ENCODE data around the gene AGBL1.

The AGBL1 gene

DNA sequence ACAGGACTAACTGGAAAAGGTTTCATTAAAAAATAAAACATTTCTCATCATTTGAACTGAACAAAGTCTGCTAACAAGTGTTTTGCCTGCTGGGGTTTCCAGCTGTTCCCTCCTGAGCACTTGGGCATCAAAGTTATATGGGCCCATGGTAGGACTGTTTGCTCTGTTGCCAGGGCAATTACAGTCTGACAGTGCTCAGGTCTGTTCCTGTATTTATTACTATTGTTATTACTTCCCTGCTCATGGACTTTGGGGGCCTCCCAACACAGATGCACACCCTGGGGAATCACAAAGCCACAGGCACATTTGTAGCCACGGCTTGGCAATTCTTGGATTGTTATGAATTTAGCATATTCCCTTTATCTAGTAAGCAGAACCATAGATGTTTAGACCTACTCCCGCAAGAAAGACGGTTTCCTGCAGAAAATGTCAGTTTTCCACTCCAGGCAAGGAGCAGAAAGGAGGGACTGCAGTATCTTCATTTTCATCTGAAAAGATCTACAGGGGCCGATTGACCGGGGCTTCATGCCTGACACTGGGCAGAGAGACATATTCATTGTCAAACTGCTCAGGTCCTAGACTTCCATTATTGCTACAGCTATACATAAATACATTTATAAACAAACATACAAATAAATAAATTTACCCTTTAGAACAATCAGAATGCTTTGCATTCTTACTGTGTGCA is 580.2 kb downstream of the AGBL1 start:
- DNase-seq: no peak

DNA sequence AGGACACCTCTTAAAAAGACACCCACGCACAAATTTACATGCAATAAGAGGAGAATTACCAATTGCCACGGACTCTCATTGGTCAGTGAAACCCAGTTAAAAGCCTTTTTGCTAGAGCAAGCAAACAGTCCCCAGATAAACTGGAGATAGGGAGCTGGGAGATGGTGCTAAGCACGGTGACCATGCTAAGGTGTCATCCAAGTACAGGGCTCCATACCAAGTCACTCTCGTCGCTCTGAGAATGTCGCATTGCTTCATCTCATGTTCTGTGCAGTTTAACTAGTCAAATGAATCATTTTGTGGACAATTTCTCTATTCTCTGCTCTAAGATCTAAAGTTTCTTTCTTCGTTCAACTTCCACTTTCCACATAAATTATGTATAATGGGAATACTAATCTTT is 581.9 kb downstream of the AGBL1 start:
- no peak for DNase-seq

DNA sequence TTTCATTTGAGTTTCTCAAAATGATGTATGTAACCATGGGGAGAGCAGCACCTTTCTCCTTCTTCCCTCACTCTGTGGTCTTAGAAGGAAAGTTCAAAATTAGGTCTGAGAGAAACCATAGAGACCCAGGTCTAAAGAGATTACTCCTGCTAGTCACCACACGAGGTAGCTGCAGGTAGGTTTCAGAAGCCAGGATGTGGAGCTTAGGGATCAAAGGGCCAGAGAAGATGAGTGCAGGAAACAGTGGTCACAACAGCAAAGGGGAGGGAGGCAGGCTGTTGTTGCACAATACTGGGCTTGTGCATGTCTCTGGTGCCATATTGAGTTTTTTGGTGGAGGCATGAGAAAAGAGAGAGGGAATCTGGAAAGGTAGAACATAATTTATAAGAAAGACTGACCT is 583.6 kb downstream of the AGBL1 start:
- DNase-seq: no peak

DNA sequence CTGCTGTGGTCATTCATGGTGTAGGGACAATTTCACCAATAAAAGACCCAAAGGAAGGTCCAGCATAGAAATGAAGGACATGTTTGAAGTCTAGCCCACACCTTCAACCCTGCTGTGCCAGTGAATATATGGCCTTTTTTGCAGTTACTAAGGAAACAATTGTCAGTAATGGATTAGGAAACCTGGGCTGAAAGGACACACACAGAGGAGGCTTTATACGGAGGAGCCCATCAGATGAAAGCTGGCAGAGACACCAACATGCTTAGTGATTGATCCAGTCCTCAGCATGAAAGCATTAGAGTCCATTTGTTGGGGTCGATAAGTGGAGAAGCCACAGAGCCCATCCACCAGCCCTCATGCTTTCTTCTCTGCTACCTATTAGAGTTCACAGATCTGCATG is 584.3 kb downstream of the AGBL1 start:
- DNase-seq: no peak

DNA sequence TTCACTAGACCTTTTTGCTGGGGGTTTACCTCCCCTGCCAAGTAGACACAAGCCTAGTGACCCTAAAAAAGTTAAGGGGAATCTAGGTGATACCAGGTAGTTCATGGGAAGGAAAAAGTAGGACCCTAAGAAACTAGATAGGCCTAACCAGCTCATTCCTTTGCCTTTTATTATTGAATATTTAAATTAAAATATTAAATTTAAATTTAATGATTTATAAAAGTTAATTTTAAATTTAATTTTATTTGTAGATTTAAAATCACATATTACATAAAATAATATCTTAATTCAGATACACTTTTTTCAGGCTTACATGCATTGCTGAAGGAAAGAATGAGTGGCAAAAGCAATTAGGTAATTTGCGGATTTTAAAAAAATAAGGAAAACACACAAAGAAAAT is 584.9 kb downstream of the AGBL1 start:
- no peak for DNase-seq

DNA sequence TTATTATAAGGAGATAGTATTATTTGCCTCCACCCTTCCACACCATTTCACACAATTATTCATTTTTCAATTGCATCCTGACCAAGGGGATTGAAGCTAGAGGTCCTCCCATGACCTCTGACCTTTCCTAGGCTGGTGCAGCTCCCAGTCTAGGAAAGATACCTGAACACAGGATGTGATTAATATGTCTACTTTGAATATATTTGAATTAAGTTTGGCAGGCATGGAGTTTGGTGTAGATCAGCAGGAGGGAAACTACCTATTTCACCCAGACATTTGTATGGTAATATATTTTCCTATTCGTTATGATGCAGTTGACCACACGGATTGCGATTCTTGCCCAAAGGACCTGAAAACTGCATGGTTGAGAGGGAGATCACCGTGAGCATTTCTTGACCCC is 596.3 kb downstream of the AGBL1 start:
- no peak for DNase-seq

DNA sequence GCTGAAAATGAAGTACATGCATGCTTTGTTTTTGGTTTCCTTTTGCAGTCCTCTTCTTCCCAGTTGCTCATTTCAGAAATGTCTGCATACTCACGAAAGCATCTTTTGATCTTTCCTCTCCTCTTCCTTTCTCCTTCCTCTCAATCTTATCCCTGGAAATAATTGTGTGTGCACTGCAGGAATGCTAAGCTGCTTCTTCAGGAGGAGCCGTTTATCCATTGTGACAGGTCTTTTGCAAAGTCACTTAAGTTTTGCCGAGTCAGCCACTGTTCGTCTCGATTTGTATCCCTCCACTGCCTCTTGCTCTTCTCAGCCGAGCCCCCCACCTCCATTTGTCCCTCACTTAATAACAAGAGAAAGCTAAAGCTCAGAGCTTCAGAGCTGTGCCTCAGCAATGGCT is 597.6 kb downstream of the AGBL1 start:
- no peak for DNase-seq

DNA sequence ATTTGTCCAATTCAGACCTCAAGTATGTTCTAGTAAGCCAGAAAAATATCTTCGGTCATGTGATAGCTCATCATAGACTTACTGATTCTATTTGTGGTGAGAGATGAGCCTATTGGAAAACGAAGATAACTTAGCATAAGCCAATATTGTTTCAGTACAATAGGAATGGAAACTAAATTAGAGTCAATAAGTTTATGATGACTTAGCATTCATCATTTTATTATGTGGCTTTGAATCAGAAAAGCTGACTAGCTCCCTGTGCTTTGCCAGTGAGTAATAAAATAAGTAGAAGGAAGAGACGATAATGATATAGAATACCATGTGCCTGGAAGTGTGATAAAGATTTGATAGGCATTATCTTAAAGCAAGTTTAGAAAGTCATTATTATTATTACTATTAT is 605.6 kb downstream of the AGBL1 start:
- DNase-seq: no peak

DNA sequence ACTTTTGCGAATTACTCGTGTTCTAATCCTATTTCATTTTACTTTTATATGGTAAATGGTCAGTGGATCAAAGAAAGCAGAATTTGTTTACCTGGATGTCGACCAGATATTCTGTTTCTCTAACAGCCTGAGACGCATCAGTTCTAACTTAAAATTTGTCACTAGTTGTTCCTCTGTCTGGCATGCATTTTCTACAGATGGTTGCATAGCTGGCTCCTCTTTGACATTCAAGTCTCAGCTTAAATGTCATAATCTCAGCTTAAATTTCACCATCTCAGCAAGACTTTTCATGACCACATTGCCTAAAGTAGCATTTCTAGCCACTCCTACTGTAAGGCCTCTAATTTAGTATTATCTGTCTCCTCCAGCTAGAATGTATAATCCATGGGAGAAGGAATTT is 609.3 kb downstream of the AGBL1 start:
- no peak for DNase-seq

DNA sequence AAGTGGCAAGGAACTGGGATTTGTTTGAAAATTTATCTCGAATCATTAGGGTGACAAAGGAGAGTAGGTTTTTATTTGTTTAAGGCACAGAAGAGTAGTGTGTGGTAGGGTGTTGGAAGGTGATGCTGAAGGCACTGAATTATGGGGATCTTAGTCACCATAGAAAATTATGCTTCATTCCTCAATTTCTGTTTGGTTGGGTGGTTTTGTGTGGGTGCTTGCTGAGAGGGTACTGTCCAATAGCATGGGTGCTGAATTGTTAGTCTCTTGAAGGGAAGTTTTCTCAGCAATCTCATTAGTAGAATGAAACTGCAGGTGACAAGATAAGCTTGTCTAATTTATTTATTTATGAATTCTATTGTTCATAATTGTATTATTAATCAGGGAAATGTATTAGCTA is 610.9 kb downstream of the AGBL1 start:
- no peak for DNase-seq

DNA sequence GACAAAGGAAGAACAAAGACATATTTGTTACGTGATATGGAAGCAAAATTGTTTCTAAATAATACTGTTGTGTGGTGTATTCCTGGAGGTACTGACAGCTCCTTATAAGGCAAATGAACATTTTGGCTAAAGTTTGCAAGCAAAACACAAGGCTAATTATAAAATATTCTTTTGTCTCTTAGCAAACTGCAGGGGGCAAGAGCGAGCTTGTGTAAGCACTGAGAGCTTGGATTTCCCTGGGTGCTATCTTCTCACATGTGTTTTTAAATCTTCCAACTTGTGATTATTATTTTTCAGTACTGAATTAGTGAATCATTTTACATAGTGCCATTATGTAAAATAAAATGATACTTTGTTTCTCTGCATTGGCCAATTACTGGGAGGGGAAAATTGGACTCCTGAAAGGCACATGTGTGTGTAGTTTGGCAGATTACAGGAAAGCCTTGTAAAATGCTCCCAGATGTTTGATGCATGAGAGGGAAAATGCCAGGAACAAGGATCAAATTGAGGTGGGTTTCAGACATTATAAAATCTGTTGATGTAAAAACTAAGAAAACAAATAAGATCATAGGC is 611.5 kb downstream of the AGBL1 start:
- no peak for DNase-seq

DNA sequence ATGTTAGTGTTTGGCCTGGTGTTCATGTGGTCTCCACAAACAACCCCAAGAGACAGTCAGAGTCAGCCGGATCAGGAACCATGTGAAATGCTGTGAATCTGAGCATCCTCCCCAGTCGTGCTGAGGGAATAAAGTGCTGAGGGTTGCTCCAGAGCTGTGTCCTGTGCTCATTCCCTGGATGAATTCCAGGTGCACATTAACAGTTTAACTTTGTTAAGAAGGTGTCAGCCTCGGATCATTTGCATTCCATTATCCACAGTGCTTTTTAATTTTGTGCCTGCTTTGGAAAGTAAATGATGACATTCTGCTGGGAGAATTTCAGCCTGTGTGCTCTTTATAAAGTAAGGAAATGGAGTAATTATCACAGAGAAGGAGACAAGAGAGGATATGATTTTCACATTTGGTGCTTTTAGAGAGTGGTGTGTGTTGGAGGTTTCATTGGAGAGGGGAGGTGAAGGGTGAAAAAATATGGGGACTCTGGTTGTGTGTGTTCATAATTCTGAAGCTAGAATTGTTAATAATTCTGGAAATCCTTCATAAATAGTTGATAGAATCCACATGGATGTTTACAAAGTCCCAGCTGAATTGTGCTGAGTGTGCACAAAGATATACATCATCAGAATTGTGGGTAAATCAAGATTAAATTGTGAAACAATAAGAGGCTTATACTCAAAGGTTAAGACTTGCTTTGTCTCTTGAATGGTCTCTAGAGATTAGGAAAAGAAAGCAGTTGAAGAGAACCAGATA is 621.4 kb downstream of the AGBL1 start:
- no peak for DNase-seq

DNA sequence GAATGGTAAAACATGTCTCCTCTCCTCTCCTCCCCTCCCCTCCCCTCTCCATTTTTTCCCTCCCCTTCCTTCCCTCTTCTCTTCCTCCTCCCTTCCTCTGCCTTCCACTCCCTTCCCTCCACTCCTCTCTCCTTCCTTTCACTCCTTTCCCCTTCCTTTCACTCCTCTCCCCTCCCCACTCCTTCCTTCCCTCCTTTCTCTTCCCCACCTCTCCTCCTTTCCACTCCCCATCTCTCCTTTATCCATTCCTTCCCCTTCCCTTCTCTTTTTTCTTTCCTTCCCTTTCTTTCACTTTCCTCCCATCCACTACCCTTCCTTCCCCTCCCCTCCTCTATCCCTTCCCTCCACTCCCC is 621.9 kb downstream of the AGBL1 start:
- no peak for DNase-seq

DNA sequence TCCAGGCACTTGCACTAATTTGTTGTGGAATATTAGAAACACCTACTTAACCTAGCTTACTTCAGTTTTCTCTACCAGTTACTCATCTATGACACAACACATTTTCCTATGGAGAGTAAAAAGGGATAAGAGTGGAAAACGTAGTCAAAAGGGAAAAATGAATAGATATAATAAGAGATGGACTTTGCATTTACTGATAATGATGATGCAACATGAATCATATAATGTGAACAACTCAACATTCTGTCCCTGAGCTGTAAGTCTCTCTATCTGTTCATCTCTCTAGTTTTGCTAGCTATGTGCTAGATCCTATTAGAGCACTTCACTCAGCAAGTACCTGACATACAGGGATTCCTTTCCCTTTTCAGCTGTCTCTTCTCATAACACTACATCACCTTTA is 627.1 kb downstream of the AGBL1 start:
- DNase-seq: no peak

DNA sequence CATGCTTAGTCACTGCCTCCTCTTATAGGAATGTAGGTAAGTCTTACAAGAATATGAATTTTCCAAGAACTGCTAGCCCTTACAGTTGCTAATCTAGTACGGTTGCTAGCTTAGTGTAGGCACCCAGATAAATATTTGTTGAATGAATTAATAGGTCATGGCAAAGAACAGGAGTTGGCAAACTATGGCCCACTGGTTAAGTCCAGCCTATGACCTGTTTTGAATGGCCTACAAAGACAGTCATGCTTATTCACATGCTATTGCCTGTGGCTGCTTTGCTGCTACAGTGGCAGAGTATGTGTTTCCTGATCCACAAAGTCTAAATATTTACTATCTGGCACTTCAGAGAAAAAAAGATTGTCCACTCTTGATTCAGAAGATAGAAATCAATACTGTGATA is 631.8 kb downstream of the AGBL1 start:
- no peak for DNase-seq

DNA sequence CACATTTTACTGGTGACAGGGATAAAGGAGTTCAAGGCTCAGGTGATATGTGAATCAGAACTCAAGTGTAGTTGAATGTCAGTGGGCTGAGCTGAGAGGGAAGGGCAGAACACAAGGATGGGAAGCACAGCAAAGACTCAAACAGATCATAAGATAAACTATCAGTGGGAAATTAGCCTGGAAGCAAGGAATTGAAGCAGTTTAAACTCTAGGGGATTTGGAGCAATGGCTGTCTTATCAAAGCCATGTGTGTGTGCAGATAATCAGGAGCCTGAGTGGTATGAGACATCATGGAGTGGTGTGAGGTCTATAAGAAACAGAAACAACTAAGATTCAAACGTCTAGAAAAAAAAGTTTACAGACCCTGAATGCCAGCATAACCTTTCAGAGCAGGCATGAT is 634.6 kb downstream of the AGBL1 start:
- no peak for DNase-seq

DNA sequence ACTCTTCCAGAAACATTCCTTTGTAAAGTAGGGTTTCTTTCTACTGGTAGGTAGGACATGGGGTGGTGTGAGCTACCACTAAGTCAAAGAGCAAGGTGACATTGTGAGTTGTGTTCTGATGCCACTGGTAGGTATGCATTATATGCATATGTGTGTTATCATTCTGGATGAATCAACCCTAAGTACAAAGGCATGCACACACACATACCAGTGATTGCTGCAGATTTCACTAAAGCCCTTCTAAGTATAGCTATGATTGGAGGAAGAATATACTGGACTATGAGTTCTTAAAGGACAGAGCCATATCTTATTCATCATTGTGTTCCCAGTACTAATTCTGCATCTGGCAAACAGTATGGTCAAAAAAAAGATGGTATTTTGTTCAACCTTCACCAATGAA is 646.0 kb downstream of the AGBL1 start:
- no peak for DNase-seq

DNA sequence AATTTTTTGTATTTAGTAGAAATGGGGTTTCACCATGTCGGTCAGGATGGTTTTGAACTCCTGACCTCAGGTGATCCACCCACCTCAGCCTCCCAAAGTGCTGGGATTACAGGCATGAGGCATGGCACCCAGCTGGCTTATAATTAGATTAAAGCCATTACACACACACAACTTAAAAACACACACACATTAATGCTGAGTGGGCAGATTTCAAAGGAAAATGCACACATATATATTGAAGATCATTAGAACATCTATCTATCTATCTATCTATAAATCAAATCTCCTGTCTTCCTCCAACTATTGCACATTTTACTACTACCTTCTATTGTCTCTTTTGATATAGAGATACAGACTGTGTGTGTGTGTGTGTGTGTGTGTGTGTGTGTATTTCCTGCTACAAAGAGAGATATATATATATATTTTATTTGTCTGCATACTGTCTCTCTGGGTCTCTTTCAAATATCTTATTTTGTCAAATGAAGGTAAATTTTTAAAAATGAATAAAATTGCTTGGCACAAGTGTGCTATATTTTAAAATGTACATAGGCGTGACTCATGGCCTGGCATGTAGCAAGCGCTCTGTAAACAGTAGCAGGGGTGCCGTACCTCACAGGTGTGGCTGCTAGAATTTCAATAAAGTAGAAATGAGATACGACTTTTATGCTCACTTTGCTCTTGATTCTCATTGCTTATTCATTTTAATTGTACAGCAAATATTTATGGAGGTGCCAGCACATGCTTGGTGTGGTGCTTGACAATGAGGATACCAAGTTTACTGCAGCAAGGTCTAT is 655.8 kb downstream of the AGBL1 start:
- DNase-seq: no peak

DNA sequence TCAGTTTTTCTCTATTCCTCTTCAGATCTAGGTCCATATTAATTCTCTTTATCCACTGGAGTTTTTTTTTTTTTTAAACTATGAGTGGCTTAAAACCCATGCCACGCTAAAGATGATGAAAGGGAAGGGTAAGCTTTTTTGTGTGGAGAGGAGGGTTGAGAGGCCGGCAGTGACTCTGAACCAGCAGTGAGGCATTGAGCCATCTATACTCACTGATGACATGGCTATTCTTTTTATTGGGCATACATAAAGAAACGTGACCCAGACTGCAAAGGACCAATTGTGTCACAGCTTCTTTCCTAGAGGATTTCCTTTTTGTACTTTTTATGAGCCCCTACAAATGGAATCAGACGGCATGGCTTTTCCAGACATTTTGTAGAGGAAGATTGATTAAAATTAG is 662.2 kb downstream of the AGBL1 start:
- DNase-seq: no peak

DNA sequence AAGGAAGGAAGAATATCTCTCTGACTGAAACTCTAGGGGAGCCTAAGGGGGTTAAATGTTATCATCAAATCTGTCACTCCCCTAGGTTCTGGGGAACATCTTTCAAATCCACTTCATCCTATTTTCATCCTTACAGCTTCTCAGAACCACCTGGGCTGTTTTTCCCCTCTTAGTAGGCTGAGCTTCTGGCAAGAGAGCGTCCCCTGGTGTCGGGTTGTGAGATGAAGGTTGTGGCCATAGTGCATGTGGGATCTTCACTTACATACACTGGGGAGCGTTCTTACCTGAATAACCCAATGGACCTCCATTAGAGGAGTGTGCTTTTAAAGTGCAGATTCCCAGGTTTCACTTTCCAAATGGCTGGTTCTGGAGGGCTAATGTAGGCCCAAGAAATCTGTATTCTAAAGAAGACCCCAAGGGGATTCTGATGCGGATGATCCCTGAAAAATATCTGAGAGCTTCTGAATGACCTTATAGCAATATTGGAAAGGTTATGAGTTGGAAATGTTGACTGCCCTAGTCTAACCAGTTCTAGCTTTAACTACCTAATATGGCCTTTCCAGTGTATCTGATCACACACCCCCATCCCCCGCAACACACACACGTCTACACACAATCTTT is 663.7 kb downstream of the AGBL1 start:
- no peak for DNase-seq

DNA sequence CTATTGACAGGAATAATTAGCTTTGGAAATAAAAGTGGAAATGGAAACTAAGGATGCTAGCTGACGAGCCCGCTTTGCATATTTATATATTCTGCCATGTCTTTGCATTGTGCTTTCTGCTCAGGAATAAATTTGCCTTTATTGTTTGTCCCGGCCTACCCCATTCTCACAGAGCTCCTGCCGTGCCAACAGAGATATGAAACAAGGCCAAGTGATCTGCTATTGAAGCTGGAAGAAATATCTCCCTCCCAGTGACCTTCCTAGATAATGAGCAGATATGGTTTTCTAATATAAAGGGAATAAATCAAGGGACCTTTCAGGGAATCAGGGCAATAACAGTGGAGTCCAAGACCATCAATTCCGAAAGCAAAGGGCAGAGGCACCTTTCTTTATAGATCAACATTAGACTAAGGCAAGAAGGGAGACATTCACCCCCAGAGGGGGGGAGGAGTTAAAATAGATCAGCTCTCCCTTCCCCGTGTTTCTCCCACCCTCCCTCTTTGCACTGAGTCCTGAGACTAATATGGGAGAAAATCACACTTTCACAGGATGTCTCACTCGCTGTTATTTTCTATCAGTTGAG is 664.6 kb downstream of the AGBL1 start:
- no peak for DNase-seq

DNA sequence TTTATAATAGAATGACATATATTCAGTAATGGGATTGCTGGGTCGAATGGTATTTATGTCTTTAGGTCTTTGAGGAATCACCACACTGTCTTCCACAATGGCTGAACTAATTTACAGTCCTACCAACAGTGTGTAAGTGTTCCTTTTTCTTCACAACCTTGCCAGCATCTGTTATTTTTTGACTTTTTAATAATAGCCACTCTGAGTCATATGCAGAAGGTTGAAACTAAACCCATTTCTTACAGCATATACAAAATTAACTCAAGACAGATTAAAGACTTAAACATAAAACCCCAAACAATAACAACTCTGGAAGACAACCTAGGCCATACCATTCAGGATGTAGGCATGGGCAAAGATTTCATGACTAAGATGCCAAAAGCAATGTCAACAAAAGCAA is 671.4 kb downstream of the AGBL1 start:
- no peak for DNase-seq

DNA sequence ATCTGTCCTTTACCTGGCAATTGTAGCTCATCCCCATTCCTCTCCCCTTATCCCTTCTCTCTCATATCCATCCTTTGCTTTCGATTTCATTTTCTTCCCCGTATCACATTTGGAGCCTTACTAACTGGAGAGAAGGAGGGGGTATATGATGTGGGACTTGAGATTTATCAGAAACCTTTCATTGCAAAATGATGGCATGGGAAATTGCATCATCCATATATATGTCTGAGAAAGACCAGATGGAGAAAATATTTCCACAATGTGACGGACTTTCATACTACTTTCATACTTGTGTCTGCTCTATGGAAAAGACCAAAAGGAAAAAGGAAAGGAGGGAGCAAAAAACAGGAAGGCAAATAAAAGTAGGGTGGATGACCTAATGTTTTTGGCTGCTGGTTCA is 675.2 kb downstream of the AGBL1 start:
- no peak for DNase-seq

Measured in DMS79 (cell line).